GM12872 (cell line): ENCODE results near the gene ELP2.

Experiments used
- TF ChIP-seq, protein P1 (sequence below): IDR thresholded peaks from 3 replicates; pipeline ENCODE4 v1.5.1; 2011; ENCODE audit warnings: low read depth, mild to moderate bottlenecking, low read length, moderate library complexity; ENCODE audit not compliant: insufficient read depth

Gene ELP2

DNA sequence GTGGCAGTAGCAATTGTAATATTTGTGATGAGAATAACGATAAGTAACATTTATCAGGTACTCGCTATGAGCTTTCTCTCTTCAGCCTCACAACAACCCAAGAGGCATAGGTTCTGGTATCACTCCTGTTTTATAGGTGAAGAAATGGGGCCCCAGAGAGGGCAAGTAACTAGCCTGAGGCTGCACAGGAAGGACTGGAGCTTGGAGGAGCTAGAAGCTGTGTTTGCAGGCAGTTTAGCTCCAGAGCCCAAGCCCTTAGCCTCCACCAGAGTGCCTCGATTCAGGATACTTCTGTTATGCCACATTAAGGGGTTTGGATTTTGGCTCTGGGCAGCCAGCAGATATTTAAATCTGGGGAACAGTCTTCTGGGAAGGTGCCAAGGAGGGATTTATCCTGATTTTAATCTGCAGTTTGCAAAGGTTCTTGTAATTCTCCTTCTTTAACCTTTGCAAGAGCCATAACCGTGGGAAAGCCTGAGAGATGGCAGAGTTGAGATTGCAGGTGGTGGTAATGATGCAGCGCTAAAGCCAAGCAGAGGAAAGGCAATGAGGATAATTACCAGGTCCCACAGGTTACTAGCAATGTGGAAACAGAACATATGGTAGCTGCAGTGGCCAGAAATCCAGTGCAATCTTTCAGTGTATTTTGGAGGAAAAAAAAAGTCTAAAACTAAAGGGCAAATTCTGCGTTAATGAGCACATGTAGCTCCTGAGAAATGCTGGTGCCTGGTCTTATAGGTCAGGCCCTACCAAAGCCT is 66.7 kb downstream of the ELP2 start:
- TF ChIP-seq, protein P1, sequence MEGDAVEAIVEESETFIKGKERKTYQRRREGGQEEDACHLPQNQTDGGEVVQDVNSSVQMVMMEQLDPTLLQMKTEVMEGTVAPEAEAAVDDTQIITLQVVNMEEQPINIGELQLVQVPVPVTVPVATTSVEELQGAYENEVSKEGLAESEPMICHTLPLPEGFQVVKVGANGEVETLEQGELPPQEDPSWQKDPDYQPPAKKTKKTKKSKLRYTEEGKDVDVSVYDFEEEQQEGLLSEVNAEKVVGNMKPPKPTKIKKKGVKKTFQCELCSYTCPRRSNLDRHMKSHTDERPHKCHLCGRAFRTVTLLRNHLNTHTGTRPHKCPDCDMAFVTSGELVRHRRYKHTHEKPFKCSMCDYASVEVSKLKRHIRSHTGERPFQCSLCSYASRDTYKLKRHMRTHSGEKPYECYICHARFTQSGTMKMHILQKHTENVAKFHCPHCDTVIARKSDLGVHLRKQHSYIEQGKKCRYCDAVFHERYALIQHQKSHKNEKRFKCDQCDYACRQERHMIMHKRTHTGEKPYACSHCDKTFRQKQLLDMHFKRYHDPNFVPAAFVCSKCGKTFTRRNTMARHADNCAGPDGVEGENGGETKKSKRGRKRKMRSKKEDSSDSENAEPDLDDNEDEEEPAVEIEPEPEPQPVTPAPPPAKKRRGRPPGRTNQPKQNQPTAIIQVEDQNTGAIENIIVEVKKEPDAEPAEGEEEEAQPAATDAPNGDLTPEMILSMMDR, result no peak

DNA sequence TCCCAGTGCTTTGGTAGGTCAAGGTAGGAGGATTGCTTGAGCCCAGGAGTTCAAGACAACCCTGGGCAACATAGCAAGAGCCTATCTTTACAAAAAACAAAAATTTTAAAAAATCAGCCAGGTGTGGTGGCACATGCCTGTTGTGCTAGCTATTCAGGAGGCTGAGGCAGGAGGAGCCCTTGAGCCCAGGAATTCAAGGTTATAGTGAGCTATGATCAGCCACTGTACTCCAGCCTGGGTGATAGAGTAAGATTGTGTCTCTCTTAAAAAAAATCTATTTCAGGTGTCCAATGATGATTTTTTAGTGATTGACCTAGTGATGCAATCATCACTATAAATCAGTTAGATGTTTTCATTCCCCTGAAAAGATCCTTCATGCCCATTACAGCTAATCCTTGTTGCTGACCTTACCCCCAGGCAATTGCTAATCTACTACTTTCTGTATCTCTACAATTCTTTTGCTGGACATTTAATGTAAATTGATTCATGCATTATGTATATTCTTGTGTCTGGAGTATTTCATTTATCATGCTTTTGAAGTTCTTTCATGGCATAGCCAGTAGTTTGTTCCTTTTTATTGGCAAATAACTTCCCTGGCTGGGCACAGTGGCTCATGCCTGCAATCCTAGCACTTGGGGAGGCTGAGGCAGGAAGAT is 67.9 kb downstream of the ELP2 start:
- TF ChIP-seq, protein P1, result no peak

DNA sequence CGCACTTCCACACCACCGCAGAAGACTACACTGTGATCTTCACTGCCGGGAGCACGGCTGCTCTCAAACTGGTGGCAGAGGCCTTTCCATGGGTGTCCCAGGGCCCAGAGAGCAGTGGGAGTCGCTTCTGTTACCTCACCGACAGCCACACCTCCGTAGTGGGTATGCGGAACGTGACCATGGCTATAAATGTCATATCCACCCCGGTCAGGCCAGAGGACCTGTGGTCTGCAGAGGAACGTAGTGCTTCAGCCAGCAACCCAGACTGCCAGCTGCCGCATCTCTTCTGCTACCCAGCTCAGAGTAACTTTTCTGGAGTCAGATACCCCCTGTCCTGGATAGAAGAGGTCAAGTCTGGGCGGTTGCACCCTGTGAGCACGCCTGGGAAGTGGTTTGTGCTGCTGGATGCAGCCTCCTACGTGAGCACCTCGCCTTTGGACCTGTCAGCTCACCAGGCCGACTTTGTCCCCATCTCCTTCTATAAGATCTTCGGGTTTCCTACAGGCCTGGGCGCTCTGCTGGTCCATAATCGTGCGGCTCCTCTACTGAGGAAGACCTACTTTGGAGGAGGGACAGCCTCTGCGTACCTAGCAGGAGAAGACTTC is 70.1 kb downstream of the ELP2 start:
- TF ChIP-seq, protein P1, result no peak

DNA sequence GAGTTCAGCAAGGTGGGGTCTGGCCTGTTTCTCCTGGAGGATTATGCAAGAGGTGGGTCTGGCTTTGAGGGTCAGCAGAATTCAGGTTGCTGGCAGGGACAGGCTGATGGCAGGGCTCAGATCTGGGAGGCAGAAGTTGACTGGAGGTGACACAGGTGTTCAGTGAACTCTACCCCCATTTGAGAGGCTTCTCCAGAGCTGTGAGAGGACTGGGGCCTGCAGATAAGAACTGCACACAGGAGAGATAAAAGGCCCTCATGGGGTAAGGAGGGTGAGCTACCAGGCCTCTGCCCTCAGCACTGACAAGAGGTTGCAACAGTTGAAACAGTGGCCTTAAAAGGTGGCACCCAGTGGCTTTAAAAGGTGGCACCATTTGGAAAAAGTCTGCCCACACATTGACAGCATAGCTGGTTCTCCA is 70.7 kb downstream of the ELP2 start:
- TF ChIP-seq, protein P1, result no peak

DNA sequence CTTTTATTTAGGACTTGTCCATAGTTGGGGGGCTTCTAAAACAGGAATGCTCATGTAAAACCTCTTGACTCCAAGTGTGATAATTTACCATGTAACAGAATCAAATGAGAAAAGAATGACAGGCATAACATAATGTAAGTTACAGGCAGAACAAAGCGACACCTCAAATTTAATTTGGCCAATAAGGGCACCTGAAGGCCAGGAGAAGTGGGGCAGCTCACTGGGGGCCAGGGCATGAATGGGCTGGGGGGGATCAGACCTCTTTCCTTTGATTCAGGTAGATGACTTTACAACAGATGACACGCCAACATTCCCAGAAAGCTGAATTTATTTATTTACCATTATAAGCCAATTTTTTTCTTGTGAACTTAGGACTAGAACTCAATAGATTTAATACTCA is 72.1 kb downstream of the ELP2 start:
- TF ChIP-seq, protein P1, result no peak

DNA sequence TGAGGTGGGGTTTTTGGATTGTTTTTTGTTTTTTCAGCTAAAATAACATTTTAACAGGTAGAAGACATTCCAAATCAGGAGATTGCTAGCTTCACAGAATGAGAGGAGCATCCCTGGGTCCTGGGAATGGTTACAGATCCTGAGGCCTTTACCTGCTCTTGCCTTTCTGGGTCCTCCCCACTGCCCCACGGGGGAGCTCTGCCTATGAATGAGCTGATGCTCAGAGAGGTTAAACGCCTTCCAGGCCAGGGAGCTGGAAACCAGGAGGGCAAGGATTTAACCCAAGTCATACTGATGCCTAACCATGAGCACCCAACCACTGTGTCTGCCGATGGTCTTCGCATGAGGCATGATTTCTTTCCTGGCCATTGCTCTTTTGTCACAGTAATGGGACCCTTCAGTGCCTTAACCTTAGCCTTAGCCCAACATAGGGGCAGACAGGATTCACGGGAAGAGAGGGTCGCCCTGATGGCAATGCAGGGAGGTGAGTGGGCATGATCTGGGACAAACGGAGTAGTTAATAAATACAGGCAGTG is 73.7 kb downstream of the ELP2 start:
- TF ChIP-seq, protein P1, result no peak

- TF ChIP-seq, protein P1, result no peak
Observed at GRCh38 chr18:36205166-36205565, 75.5 kb downstream of the ELP2 start.
